Trophoblast cell (in vitro differentiated cells and primary cell): Measurements from ENCODE around the gene TMC6.

Experiments used
- DNase-seq, 2 donors: peaks; one replicate each; pipeline ENCODE4 v3.0.0-alpha.2; 2016
- H2AFZ ChIP-seq: 2 replicates; pipeline ENCODE4 v1.6.1; 2013; ENCODE audit warnings: low read length, moderate library complexity, mild to moderate bottlenecking; ENCODE audit not compliant: insufficient read depth, poor library complexity
- H2AK5ac ChIP-seq: 2 replicates; pipeline ENCODE4 v1.6.1; 2013; ENCODE audit warnings: mild to moderate bottlenecking, low read length
- H2BK120ac ChIP-seq: 2 replicates; pipeline ENCODE4 v1.6.1; 2013; ENCODE audit warnings: low read length, mild to moderate bottlenecking, moderate library complexity; ENCODE audit not compliant: insufficient read depth, poor library complexity
- H2BK12ac ChIP-seq: 2 replicates; pipeline ENCODE4 v1.6.1; 2013; ENCODE audit warnings: mild to moderate bottlenecking, low read length, moderate library complexity
- H2BK5ac ChIP-seq: 2 replicates; pipeline ENCODE4 v1.6.1; 2013; ENCODE audit warnings: low read length, low read depth, moderate library complexity, mild to moderate bottlenecking; ENCODE audit not compliant: poor library complexity
- H3K14ac ChIP-seq: 2 replicates; pipeline ENCODE4 v1.6.1; 2013; ENCODE audit warnings: mild to moderate bottlenecking, low read length
- H3K18ac ChIP-seq: 2 replicates; pipeline ENCODE4 v1.6.1; 2013; ENCODE audit warnings: mild to moderate bottlenecking, low read length
- H3K23ac ChIP-seq: 2 replicates; pipeline ENCODE4 v1.6.1; 2013; ENCODE audit warnings: low read length
- H3K27ac ChIP-seq: 2 replicates; pipeline ENCODE4 v1.5.1; 2013; ENCODE audit warnings: low read depth, mild to moderate bottlenecking, inconsistent platforms, low read length, moderate library complexity
- H3K27me3 ChIP-seq: 2 replicates; pipeline ENCODE4 v1.6.1; 2013; ENCODE audit warnings: inconsistent platforms, mild to moderate bottlenecking, low read length, moderate library complexity; ENCODE audit not compliant: insufficient read depth
- H3K36me3 ChIP-seq, 2 experiments: 1 replicate in 1 of 2; 2 replicates in 1 of 2; pipeline ENCODE4 v1.6.1; 2013; ENCODE audit warnings: low read length in 2 of 2, mild to moderate bottlenecking in 2 of 2, moderate library complexity in 1 of 2; ENCODE audit not compliant: insufficient read depth in 2 of 2, control insufficient read depth in 1 of 2
- H3K4ac ChIP-seq: 2 replicates; pipeline ENCODE4 v1.6.1; 2013; ENCODE audit warnings: low read depth, mild to moderate bottlenecking, low read length, moderate library complexity
- H3K4me1 ChIP-seq, 2 experiments: 1 replicate in 1 of 2; 2 replicates in 1 of 2; pipeline ENCODE4 v1.6.1; 2013; ENCODE audit warnings: low read length in 2 of 2, mild to moderate bottlenecking in 2 of 2, moderate library complexity in 1 of 2; ENCODE audit not compliant: insufficient read depth in 2 of 2, control insufficient read depth in 1 of 2
- H3K4me2 ChIP-seq: 2 replicates; pipeline ENCODE4 v1.6.1; 2013; ENCODE audit warnings: inconsistent platforms, mild to moderate bottlenecking, low read length, moderate library complexity
- H3K4me3 ChIP-seq: 2 replicates; pipeline ENCODE4 v1.5.1; 2013; ENCODE audit warnings: mild to moderate bottlenecking, low read depth, low read length, inconsistent platforms
- H3K79me1 ChIP-seq: one replicate; pipeline ENCODE4 v1.6.1; 2013; ENCODE audit warnings: low read length
- H3K79me2 ChIP-seq: 2 replicates; pipeline ENCODE4 v1.6.1; 2013; ENCODE audit warnings: low read length, mild to moderate bottlenecking; ENCODE audit not compliant: control insufficient read depth, insufficient read depth, poor library complexity
- H3K9ac ChIP-seq: 2 replicates; pipeline ENCODE4 v1.6.1; 2013; ENCODE audit warnings: mild to moderate bottlenecking, low read length
- H3K9me3 ChIP-seq: 2 replicates; pipeline ENCODE4 v1.6.1; 2013; ENCODE audit warnings: low read depth, mild to moderate bottlenecking, control low read depth, inconsistent platforms, low read length; ENCODE audit not compliant: insufficient read depth
- H4K12ac ChIP-seq: 2 replicates; pipeline ENCODE4 v1.6.1; 2013; ENCODE audit warnings: low read depth, mild to moderate bottlenecking, low read length, moderate library complexity
- H4K8ac ChIP-seq: 2 replicates; pipeline ENCODE4 v1.6.1; 2013; ENCODE audit warnings: low read depth, mild to moderate bottlenecking, low read length, moderate library complexity
- H4K91ac ChIP-seq: one replicate; pipeline ENCODE4 v1.6.1; 2013; ENCODE audit warnings: low read depth, mild to moderate bottlenecking, low read length, moderate library complexity
- WGBS: extraction: QIAGEN DNeasy Blood & Tissue Kit; methylation state at CpG from one replicate; pipeline ENCODE4 v1.1.7; 2013; ENCODE audit warnings: missing lambda C conversion rate; ENCODE audit not compliant: insufficient read length, insufficient coverage; ENCODE audit errors: extremely low coverage; 5-methylcytosine and 5-hydroxymethylcytosine counted together

TMC6 gene

GRCh38 chr17:78101542-78101941 lies 27.0 kb downstream of the TMC6 start:
- no peak overlapping the region for H3K23ac ChIP-seq
- no peak overlapping the region for H2BK5ac ChIP-seq
- H3K9ac ChIP-seq: no peak overlapping the region
- H3K79me1 ChIP-seq: no peaks in the 10 kb centered on the region
- H3K4me2 ChIP-seq: no peak overlapping the region
- H3K79me2 ChIP-seq: no peaks in the 10 kb centered on the region
- no peaks in the 10 kb centered on the region for H3K27me3 ChIP-seq
- H3K4ac ChIP-seq: no peak overlapping the region
- H2AFZ ChIP-seq: no peak overlapping the region
- no peak overlapping the region for H3K18ac ChIP-seq
- no peak for DNase-seq
- H4K91ac ChIP-seq: no peak overlapping the region
- no peak overlapping the region for H4K8ac ChIP-seq
- H2AK5ac ChIP-seq: no peak overlapping the region
- H3K36me3 ChIP-seq: peaks cover 14 to 22% of the 10 kb centered on the region in 2 experiments
- H3K4me3 ChIP-seq: no peak overlapping the region
- H3K14ac ChIP-seq: no peak overlapping the region
- no peak overlapping the region for H2BK12ac ChIP-seq
- H3K9me3 ChIP-seq: peaks cover 17% of the 10 kb centered on the region
- no peak overlapping the region for H2BK120ac ChIP-seq
- no peak overlapping the region for H3K27ac ChIP-seq
- H4K12ac ChIP-seq: no peak overlapping the region
- H3K4me1 ChIP-seq: no peaks in the 10 kb centered on the region
- no CpG with 5 or more reads among the region's 10 CpGs for WGBS

- Histone ChIP-seq H4K8ac (no peak overlapping the region), H3K9ac (no peak overlapping the region), H2BK120ac (no peak overlapping the region), H3K4me3 (no peak overlapping the region), H4K91ac (no peak overlapping the region), H3K27me3 (no peaks in the 10 kb centered on the region), H3K79me1 (no peaks in the 10 kb centered on the region), H3K27ac (no peak overlapping the region), H3K14ac (no peak overlapping the region), H4K12ac (no peak overlapping the region), H3K23ac (no peak overlapping the region), H2BK12ac (no peak overlapping the region), H3K4me2 (no peak overlapping the region), H2BK5ac (no peak overlapping the region), H3K36me3 (peaks cover 14 to 22% of the 10 kb centered on the region in 2 experiments), H3K18ac (no peak overlapping the region), H2AFZ (no peak overlapping the region), H3K79me2 (no peaks in the 10 kb centered on the region), H3K9me3 (peaks cover 17% of the 10 kb centered on the region), H2AK5ac (no peak overlapping the region), H3K4ac (no peak overlapping the region), H3K4me1 (no peaks in the 10 kb centered on the region)
- DNase-seq: no peak
- WGBS: no CpG with 5 or more reads among the region's 5 CpGs
These were observed 27.4 kb downstream of the TMC6 start for GRCh38 chr17:78101112-78101511.

GRCh38 chr17:78096093-78096492 lies 32.5 kb downstream of the TMC6 start:
- H3K4me2 ChIP-seq: no peak overlapping the region
- no peak overlapping the region for H3K4me3 ChIP-seq
- no CpG with 5 or more reads among the region's 9 CpGs for WGBS
- no peaks in the 10 kb centered on the region for H3K79me2 ChIP-seq
- no peak overlapping the region for H3K14ac ChIP-seq
- no peaks in the 10 kb centered on the region for H3K27me3 ChIP-seq
- no peaks in the 10 kb centered on the region for H3K79me1 ChIP-seq
- H3K23ac ChIP-seq: no peak overlapping the region
- H4K8ac ChIP-seq: no peak overlapping the region
- peaks cover 9% of the 10 kb centered on the region for H3K9me3 ChIP-seq
- H3K27ac ChIP-seq: no peak overlapping the region
- no peak overlapping the region for H2BK5ac ChIP-seq
- H3K4ac ChIP-seq: no peak overlapping the region
- H4K91ac ChIP-seq: no peak overlapping the region
- no peak overlapping the region for H3K9ac ChIP-seq
- no peak overlapping the region for H4K12ac ChIP-seq
- H3K4me1 ChIP-seq: no peaks in the 10 kb centered on the region
- no peak overlapping the region for H2BK120ac ChIP-seq
- no peak overlapping the region for H2AK5ac ChIP-seq
- H3K36me3 ChIP-seq: peaks cover 12 to 17% of the 10 kb centered on the region in 2 experiments
- H2BK12ac ChIP-seq: no peak overlapping the region
- no peak for DNase-seq
- no peak overlapping the region for H2AFZ ChIP-seq
- no peak overlapping the region for H3K18ac ChIP-seq

GRCh38 chr17:78095035-78095434 lies 33.5 kb downstream of the TMC6 start:
- no CpG with 5 or more reads among the region's 6 CpGs for WGBS
- Histone ChIP-seq H2AFZ (no peak overlapping the region), H3K79me1 (no peaks in the 10 kb centered on the region), H3K27ac (no peak overlapping the region), H4K8ac (no peak overlapping the region), H3K23ac (no peak overlapping the region), H3K9ac (no peak overlapping the region), H4K91ac (no peak overlapping the region), H2BK12ac (no peak overlapping the region), H4K12ac (no peak overlapping the region), H2BK120ac (no peak overlapping the region), H3K4me2 (no peak overlapping the region), H3K18ac (no peak overlapping the region), H2BK5ac (no peak overlapping the region), H3K36me3 (peaks cover 12 to 13% of the 10 kb centered on the region in 2 experiments), H3K4ac (no peak overlapping the region), H2AK5ac (no peak overlapping the region), H3K4me1 (no peaks in the 10 kb centered on the region), H3K14ac (no peak overlapping the region), H3K4me3 (no peak overlapping the region), H3K9me3 (peaks cover 6% of the 10 kb centered on the region), H3K79me2 (no peaks in the 10 kb centered on the region), H3K27me3 (no peaks in the 10 kb centered on the region)
- no peak for DNase-seq
